GM20000 (cell line): Measurements from ENCODE around the gene FAM171A1.

Source experiments
- DNase-seq: peaks from one replicate; pipeline ENCODE4 v3.0.0; 2012; ENCODE audit warnings: low spot score
- CTCF ChIP-seq: IDR thresholded peaks from 2 replicates; pipeline ENCODE4 v1.5.1; 2012; ENCODE audit warnings: mild to moderate bottlenecking, control low read depth; ENCODE audit errors: extremely low read depth, missing control alignments

FAM171A1 gene

GRCh38 chr10:15387021-15387420 is 15.9 kb upstream of the FAM171A1 start:
- no peak for DNase-seq
- TF ChIP-seq CTCF: no peak

- no peak for TF ChIP-seq CTCF
- no peak for DNase-seq
Measured at GRCh38 chr10:15385552-15386455, 14.7 kb upstream of the FAM171A1 start.

DNA sequence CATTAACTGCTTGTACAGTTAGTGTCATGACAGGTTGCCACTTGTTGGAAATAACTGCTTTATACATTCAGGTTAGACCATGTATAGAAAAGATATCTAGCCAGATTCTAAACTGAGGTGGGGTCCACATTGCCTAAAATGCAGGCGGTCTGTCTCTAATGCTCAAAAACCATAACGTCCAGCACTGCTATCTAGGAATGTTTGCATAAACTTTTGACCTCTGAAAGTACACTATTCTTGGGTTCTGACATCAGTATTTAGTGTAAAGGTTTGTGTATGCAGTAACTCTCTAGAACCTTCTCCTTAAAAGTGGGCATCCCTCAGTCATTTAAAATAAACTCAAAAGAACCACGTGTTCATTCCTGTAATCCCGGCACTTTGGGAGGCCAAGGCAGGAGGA is 10.3 kb upstream of the FAM171A1 start:
- no peak for DNase-seq
- TF ChIP-seq CTCF: no peak

DNA sequence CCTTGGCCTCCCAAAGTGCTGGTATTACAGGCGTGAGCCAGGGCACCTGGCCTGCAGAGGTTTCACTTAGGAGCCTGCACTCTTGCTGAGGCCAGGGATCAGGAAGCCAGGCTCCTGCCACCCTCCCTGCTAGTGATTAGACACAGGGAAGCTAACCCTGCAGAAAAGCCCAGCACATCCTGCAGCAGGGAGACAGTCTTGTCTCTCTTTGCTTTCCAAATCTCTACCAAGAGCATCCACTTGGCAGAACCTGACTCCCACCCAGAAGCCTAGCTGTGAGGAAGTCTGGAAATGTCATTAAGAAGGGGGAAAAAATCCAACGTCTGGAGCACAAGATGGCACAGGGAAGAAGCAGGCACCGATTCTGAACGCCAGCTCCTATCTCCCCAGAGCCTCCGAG is 8.0 kb upstream of the FAM171A1 start:
- no peak for TF ChIP-seq CTCF
- DNase-seq: no peak

DNA sequence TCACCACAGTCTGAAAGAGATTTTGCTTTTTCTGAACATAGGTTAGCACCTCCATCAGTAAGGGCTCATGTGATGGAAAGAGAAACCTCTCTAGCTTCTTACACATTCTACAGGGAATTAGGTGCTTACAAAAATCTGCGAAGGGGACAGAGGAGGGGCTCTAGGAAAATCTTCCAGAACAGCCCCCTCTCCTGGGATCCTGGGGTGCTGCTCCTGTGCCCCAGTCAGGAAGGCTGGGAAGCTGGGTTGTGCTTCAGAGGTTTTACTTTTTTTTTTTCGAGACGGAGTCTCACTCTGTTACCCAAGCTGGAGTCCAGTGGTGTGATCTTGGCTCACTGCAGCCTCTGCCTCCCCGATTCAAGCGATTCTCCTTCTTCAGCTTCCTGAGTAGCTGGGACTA is 7.5 kb upstream of the FAM171A1 start:
- no peak for DNase-seq
- TF ChIP-seq CTCF: no peak

- no peak for TF ChIP-seq CTCF
- no peak for DNase-seq
Measured at GRCh38 chr10:15374566-15374965, 3.5 kb upstream of the FAM171A1 start.

DNA sequence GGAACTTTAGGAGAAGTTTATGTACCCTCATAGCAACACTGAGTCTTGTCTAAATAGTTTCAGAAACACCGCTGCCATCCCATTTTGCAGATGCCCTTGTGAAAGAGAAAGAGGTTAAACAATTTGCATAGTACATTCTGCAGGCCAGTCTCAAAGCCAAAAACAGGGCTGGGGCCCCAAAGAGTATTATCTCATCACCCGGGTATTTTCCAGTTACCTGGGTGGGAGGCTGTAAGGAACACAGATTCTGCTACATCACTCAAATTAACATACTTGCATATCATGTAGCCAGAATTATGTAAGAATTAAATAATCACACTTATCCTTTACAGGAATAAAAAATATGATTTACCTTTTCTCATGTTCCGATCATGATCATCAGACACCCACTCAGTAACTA is 3.1 kb upstream of the FAM171A1 start:
- TF ChIP-seq CTCF: no peak
- peak; percentile 51 for DNase-seq
